ENCODE results near the gene CDH2.

The CDH2 gene

DNA sequence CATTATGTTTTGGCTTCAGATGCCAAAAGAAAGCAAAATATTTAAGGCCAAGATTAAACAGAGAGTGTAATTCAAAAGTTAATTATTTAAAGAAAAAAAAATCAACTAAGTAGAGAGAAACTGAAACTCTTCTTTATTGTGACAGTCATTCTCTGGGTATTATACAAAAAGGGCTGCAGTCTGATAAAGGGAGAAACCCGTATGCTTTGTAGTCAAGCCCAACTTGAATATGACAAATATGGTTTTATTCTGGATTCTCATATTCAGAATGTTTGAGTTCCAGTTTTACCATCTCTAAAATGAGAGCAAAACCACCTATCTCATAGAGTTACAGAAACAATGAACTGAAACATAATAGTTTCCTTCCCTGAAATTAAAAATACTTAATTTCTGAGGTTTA, 8.2 kb downstream of the CDH2 start:
- no peak for DNase-seq (ENCODE audit: low spot score)

DNA sequence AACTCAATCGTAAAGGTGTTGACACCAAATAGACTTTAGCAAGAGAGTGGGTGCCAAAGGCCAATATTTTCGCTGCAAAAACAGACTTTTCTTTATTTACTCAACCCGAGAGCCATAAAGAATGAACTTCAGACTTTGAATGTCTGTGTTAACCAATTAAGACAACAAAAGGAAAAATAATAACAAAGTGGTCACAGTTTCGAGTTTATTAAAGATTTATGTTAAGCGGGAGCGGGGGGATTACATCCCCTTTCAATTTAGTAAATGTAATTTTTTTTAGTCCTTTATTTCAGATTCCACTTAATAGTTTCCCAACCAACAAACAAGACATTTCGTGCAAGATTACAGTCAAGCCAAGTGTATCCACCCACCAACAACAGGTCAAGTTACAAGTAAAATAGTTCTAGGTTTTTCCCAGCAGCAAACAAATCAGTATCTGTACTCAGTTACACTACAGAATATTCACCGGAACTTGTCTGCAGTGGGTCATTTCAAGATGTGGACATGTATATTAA, 9.0 kb downstream of the CDH2 start:
- no peak for DNase-seq (ENCODE audit: low spot score)

GRCh38 chr18:28164771-28165483, 12.0 kb downstream of the CDH2 start:
- no peak for DNase-seq (ENCODE audit: low spot score)

- peak; percentile 55 for DNase-seq (ENCODE audit: low spot score)
Observed at GRCh38 chr18:28163201-28163775, 13.6 kb downstream of the CDH2 start.

- DNase-seq (ENCODE audit: low spot score), result no peak
Observed at GRCh38 chr18:28161608-28162599, 15.0 kb downstream of the CDH2 start.

DNA sequence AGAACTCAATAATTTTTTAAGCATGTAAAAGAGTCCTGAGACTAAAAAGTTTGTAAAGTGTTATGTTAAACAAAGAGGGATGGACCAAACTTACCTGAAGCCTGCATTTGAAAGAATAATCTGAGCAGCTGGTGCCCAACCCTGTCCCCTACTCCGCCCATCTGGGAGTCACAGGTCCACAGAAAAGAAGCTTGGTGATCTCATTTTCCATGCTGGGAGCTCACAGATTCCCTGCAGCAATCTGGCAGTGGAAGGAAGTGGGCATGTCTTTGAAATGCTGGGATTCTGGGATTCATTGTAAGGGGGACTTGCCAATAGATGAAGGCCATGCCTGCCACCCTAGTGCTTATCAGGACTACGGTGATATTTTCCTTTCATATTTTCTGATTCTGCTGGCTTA, 17.9 kb downstream of the CDH2 start:
- peak; percentile 86 for DNase-seq (ENCODE audit: low spot score)

DNA sequence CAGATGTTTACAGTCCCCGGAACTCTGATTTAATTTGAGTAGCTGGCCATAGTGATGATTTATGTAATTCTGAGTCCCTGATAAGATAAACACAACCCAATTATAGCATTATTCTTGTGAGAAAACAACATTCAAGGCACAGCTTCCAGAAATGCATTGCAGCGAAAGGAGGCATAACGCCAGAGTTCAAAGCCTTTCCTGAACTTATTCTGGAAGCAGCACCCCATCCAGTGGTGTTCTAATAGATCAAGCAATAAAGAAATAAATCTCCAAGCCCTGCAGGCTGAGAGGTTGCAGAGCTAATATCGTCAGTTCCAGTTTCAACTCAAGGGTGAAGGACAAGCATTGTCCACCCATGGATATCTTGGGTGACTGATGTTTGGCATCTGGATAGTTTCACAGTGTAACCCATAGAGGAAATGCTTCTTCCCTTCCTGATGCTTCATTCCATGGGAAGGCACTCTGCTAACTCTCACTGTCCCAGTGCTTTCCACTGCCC, 18.8 kb downstream of the CDH2 start:
- no peak for DNase-seq (ENCODE audit: low spot score)

GRCh38 chr18:28153485-28154065, 23.4 kb downstream of the CDH2 start:
- no peak for DNase-seq (ENCODE audit: low spot score)

GRCh38 chr18:28152754-28153153, 24.2 kb downstream of the CDH2 start:
- peak; percentile 42 for DNase-seq (ENCODE audit: low spot score)

DNA sequence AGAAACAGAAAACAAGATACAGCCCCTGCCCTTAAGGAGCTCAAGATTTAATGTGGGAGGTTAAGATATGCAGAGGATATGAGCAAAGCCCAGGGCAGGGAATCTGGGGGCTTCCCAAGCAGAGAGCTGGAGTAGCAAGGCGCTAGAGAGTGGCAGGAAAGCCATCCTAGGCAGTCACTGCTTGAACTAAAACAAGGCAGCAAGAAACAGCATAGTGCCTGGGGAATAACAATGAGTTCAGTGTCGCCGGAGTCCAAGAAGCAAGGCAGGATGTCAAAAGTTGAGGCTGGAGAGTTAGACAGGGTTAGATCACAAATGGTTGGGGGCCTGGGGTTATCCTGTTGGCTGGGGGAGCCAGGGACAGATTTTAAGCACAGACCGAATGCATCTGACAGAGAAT, 24.6 kb downstream of the CDH2 start:
- DNase-seq (ENCODE audit: low spot score), result peak; percentile 45

DNA sequence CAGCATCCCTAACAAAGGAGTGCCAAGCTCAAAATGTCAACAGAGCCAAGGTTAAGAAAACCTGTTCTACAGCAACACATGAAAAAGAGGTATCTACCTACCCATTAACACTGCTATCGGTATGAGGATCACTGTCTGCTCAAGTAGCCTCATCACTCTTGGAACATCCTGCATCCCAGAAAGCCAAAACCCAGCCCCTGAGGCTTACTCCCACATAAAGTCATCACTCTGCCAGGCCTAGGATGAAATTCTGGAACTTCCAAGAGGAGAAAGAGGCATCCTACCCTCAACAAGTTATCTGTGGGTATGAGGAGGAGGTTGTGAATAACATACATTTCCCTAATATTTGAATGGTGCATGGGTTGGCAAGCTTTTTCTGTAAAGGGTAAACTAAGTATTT, 25.5 kb downstream of the CDH2 start:
- DNase-seq (ENCODE audit: low spot score), result peak; percentile 50

- DNase-seq (ENCODE audit: low spot score), result peak; percentile 36
Observed at GRCh38 chr18:28150925-28151324, 26.0 kb downstream of the CDH2 start.

DNA sequence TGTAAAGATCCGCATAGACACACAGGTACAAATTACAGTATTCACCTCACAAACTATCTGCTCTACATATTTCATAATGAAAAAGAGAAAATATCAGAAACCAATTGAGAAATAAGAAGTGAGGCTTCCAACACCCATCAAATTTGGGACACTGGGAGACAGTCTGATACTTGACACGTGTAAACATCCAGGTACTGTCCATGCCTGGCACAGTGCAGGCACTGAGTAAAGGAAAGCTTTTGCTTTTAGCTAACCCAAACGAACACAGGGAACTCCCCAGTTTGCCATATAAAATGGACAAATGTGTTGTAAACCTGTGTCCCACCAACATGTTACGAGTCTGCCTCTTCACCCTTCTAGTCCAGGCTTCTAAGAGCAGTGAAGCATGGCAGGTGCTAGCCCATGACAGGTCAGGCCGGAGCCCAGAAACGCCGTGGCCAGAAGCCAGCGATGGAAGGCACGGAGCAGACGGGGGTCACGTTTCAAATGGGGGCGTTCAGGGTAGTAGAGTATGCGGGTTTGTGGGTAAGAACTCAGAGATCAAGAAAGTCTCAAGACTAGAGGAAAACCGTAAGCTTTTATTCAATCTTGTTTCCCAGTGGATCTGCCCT, 27.0 kb downstream of the CDH2 start:
- DNase-seq (ENCODE audit: low spot score), result peak; percentile 61

DNA sequence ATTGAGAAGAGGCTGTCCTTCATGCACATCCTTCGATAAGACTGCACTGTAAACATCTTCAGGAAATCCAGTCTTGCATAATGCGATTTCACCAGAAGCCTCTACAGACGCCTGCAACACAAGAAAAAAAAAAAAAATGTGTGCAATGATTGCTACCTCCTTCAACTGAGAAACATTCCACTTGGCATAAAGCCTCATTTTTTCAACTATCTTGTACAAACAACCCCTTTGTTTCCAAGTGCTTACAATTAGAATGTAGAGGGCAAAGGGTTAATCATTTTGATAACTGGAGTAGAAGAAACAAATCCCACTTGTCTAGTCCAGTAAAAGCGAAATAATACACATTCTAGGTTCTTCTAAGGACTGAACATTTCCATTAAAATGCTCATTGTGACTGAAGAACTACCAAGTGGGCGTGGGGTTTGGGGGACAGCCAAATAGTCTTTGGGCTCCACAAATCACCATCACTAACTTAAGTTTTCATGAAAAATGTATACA, 29.2 kb downstream of the CDH2 start:
- DNase-seq (ENCODE audit: low spot score), result peak; percentile 57

GRCh38 chr18:28143725-28144124, 33.2 kb downstream of the CDH2 start:
- DNase-seq (ENCODE audit: low spot score), result no peak

DNA sequence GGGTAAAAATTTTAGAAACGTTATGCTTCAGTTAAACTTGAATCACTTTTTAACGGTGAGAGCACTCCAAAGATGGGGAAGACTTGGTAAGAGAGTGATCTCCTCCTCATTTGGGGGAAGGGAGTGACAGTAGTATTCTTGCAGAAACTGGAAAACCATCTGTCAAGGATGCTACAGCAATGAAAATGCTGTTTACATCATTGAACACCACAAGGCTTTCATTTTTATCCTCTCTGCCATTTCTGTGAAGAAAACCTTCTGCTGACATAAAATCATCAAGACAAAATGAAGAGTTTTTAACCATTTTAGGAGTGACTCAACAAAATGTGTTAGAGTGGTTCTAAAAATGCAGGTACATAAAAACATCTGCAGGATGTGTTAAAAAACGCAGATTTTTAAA, 38.1 kb downstream of the CDH2 start:
- DNase-seq (ENCODE audit: low spot score), result no peak

- no peak for DNase-seq (ENCODE audit: low spot score)
Observed at GRCh38 chr18:28136071-28136470, 40.9 kb downstream of the CDH2 start.

DNA sequence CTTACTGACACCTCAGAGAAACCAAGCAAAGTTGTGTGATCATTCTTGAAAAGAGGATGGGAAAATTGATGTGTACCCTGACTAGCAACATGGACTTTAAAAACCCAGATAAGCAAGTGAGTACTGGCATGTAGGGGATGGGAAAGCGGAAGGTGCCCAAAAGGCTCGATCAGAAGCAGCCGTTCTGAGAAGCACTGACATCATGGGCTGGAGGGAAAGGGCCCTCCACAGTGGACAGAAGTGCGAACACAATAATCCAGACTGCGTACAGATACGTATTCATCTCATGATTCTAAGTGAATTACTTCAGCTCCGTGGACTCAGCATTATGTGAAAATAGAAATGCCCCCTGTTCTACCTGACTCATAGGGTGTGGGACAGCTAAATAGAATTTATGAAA, 42.2 kb downstream of the CDH2 start:
- DNase-seq (ENCODE audit: low spot score), result no peak

DNA sequence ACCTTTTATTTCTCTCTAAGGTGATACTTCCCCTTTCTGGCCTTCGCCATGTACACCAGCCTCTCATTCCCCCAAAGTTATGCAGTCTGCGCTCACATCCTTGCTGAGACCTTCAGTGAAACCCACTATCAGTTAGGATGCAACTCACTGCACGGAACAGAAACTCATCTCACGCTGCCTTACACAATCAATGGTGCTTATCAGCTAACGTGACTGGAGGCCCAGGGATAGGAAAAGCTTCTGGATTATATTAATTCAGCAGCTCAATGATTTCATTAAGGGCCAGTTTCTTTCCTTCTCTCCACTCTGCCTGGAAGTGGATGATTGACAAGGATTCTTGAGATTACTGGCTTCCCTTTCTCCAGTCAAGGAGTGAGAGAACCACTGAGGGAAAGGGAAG, 44.8 kb downstream of the CDH2 start:
- no peak for DNase-seq (ENCODE audit: low spot score)

- no peak for DNase-seq (ENCODE audit: low spot score)
Observed at GRCh38 chr18:28128659-28128980, 48.3 kb downstream of the CDH2 start.
